IMR-90 (cell line): ENCODE data around the gene ROBO2. TPM values are rescaled to one million over a fixed set of nuclear protein-coding genes. Genes with fewer than 3 reads are reported as not detected.

Source experiments
- ATAC-seq: fragments of 200-7000 bp; cut with Tn5 transposase; 2 replicates; pipeline ENCODE4 v1.9.1; 2020; ENCODE audit warnings: low read depth, mild to moderate bottlenecking, moderate library complexity
- BruUV-seq: library from RNA; stranded (reverse); fragments of 400-500 nt; replicated peaks from 2 replicates; lab custom pipeline; 2021; lab: Mats Ljungman, UMichigan
- CTCF ChIA-PET: fragments of 300-600 bp; formaldehyde crosslinking; extraction: SDS; loops from one replicate; lab custom pipeline; 2021; ENCODE audit warnings: antibody characterized with exemption; lab: Yijun Ruan, JAX
- POLR2A ChIA-PET: fragments of 300-600 bp; sonication (Branson Sonifier 250); formaldehyde crosslinking; loops from one replicate; lab custom pipeline; 2022; ENCODE audit warnings: antibody characterized with exemption; ENCODE audit not compliant: unreplicated experiment; lab: Charles Lee
- DNase-seq: peaks from one replicate; pipeline ENCODE4 v3.0.0; 2013
- H2AFZ ChIP-seq: replicated peaks from 2 replicates; pipeline ENCODE3; 2013; ENCODE audit warnings: low read length, mild to moderate bottlenecking; ENCODE audit not compliant: poor library complexity
- H2AK5ac ChIP-seq: 2 replicates; pipeline ENCODE4 v1.6.1; 2013; ENCODE audit warnings: low read depth, low read length, inconsistent platforms
- H2AK9ac ChIP-seq: replicated peaks from 2 replicates; pipeline ENCODE3; 2013; ENCODE audit warnings: mild to moderate bottlenecking, low read depth, low read length, moderate library complexity; ENCODE audit not compliant: poor library complexity
- H2BK120ac ChIP-seq: 2 replicates; pipeline ENCODE4 v1.6.1; 2013; ENCODE audit warnings: low read depth, low read length, inconsistent platforms
- H2BK15ac ChIP-seq: 3 replicates; pipeline ENCODE4 v1.6.1; 2013; ENCODE audit warnings: low read depth, low read length, inconsistent platforms
- H2BK20ac ChIP-seq: 2 replicates; pipeline ENCODE4 v1.6.1; 2013; ENCODE audit warnings: low read depth, mild to moderate bottlenecking, inconsistent platforms, low read length, moderate library complexity
- H2BK5ac ChIP-seq: 2 replicates; pipeline ENCODE4 v1.6.1; 2013; ENCODE audit warnings: mild to moderate bottlenecking, low read depth, low read length, inconsistent platforms; ENCODE audit not compliant: poor library complexity, severe bottlenecking
- H3K14ac ChIP-seq: replicated peaks from 2 replicates; pipeline ENCODE4 v1.6.1; 2013; ENCODE audit warnings: low read depth, low read length, inconsistent platforms
- H3K18ac ChIP-seq: 2 replicates; pipeline ENCODE4 v1.6.1; 2013; ENCODE audit warnings: low read depth, low read length, control low read depth
- H3K23ac ChIP-seq: 2 replicates; pipeline ENCODE4 v1.6.1; 2013; ENCODE audit warnings: low read depth, low read length, inconsistent platforms
- H3K27ac ChIP-seq: 2 replicates; pipeline ENCODE4 v1.5.1; 2013; ENCODE audit warnings: mild to moderate bottlenecking, control low read depth, low read length; ENCODE audit not compliant: insufficient read depth
- H3K27me3 ChIP-seq: 2 replicates; pipeline ENCODE4 v1.6.1; 2013; ENCODE audit warnings: low read length; ENCODE audit not compliant: control insufficient read depth, insufficient read depth
- H3K36me3 ChIP-seq: 2 replicates; pipeline ENCODE4 v1.6.1; 2013; ENCODE audit warnings: low read length, mixed read lengths; ENCODE audit not compliant: control insufficient read depth, insufficient read depth
- H3K4ac ChIP-seq: 2 replicates; pipeline ENCODE4 v1.6.1; 2013; ENCODE audit warnings: low read depth, low read length, inconsistent platforms
- H3K4me1 ChIP-seq: 2 replicates; pipeline ENCODE4 v1.6.1; 2013; ENCODE audit warnings: low read length, mixed read lengths; ENCODE audit not compliant: control insufficient read depth, insufficient read depth
- H3K4me2 ChIP-seq: 2 replicates; pipeline ENCODE4 v1.6.1; 2013; ENCODE audit warnings: low read depth, mild to moderate bottlenecking, control low read depth, low read length, moderate library complexity
- H3K4me3 ChIP-seq: 2 replicates; pipeline ENCODE4 v1.5.1; 2013; ENCODE audit warnings: low read depth, mild to moderate bottlenecking, control low read depth, low read length, moderate library complexity; ENCODE audit not compliant: insufficient read depth
- H3K56ac ChIP-seq: 2 replicates; pipeline ENCODE4 v1.6.1; 2013; ENCODE audit warnings: low read length, inconsistent platforms; ENCODE audit not compliant: insufficient read depth; ENCODE audit errors: extremely low read depth
- H3K79me1 ChIP-seq, 2 experiments: 2 replicates each; pipeline ENCODE4 v1.6.1; 2013; ENCODE audit warnings: low read length in 2 of 2, inconsistent platforms in 1 of 2, low read depth in 1 of 2
- H3K9ac ChIP-seq: 2 replicates; pipeline ENCODE4 v1.6.1; 2013; ENCODE audit warnings: low read depth, low read length, control low read depth
- H3K9me1 ChIP-seq: 2 replicates; pipeline ENCODE4 v1.6.1; 2013; ENCODE audit warnings: low read length, inconsistent platforms; ENCODE audit not compliant: insufficient read depth
- H3K9me3 ChIP-seq: 2 replicates; pipeline ENCODE4 v1.6.1; 2013; ENCODE audit warnings: low read length; ENCODE audit not compliant: control insufficient read depth, insufficient read depth
- H4K20me1 ChIP-seq: 2 replicates; pipeline ENCODE4 v1.6.1; 2013; ENCODE audit warnings: low read length, inconsistent platforms; ENCODE audit not compliant: insufficient read depth
- H4K5ac ChIP-seq: 2 replicates; pipeline ENCODE4 v1.6.1; 2013; ENCODE audit warnings: mild to moderate bottlenecking, low read depth, low read length, control low read depth
- H4K8ac ChIP-seq, 2 experiments: 2 replicates each; pipeline ENCODE4 v1.6.1; 2013; ENCODE audit warnings: low read depth in 2 of 2, low read length in 2 of 2, control low read depth in 1 of 2, inconsistent platforms in 1 of 2
- H4K91ac ChIP-seq: 2 replicates; pipeline ENCODE4 v1.6.1; 2013; ENCODE audit warnings: low read depth, low read length, inconsistent platforms; ENCODE audit not compliant: insufficient read depth
- CEBPB ChIP-seq: IDR thresholded peaks from 2 replicates; pipeline ENCODE4 v1.6.1; 2012; ENCODE audit warnings: low read depth, low read length, improper control_type of control experiment
- CTCF ChIP-seq: conservative IDR thresholded peaks from 2 replicates; pipeline ENCODE4 v1.5.1; 2012; ENCODE audit warnings: mild to moderate bottlenecking, low read depth, low read length, improper control_type of control experiment
- ELK1 ChIP-seq: fragments of 150-350 bp; IDR thresholded peaks from 2 replicates; pipeline ENCODE4 v1.6.1; 2016; ENCODE audit warnings: low read depth, mild to moderate bottlenecking, low read length, moderate library complexity, borderline replicate concordance
- FOS ChIP-seq: fragments of 150-350 bp; IDR thresholded peaks from 2 replicates; pipeline ENCODE4 v1.6.1; 2016; ENCODE audit warnings: low read depth, low read length
- MAFK ChIP-seq: IDR thresholded peaks from 2 replicates; pipeline ENCODE4 v1.6.1; 2012; ENCODE audit warnings: low read depth, low read length, improper control_type of control experiment
- RAD21 ChIP-seq: IDR thresholded peaks from 2 replicates; pipeline ENCODE4 v1.6.1; 2012; ENCODE audit warnings: low read length, improper control_type of control experiment
- RFX5 ChIP-seq: IDR thresholded peaks from 2 replicates; pipeline ENCODE4 v1.8.0; 2012; ENCODE audit warnings: low read depth, mild to moderate bottlenecking, low read length, moderate library complexity
- USF2 ChIP-seq: fragments of 150-350 bp; IDR thresholded peaks from 2 replicates; pipeline ENCODE4 v1.6.1; 2017; ENCODE audit warnings: mild to moderate bottlenecking, antibody characterized with exemption, low read length, low read depth
- WGBS, 2 experiments: methylation state at CpG; one replicate each; pipeline versions ENCODE4 v1.1.5 to v1.1.7; 2013; ENCODE audit warnings: missing lambda C conversion rate in 2 of 2; ENCODE audit not compliant: insufficient read length in 1 of 2; ENCODE audit errors: extremely low coverage in 2 of 2; 5-methylcytosine and 5-hydroxymethylcytosine counted together
- dilution Hi-C: fragments of 300-500 bp; cut with HindIII; formaldehyde crosslinking; loops from one replicate; pipeline ENCODE4 v1.14.3; 2018; ENCODE audit warnings: low sequenced_read_pairs; ENCODE audit not compliant: unreplicated experiment
- in situ Hi-C: fragments of 300-500 bp; cut with MboI; formaldehyde crosslinking; loops from 3 replicates; pipeline ENCODE4 v1.14.3; 2019; ENCODE audit warnings: low sequenced_read_pairs, inconsistent platforms, mixed read lengths
- intact Hi-C: fragments of 100-400 bp; cut with micrococcal nuclease; formaldehyde crosslinking; loops from 2 replicates; pipeline ENCODE4 v1.10.0; 2022
- polyA plus RNA-seq, 3 experiments: library from polyadenylated mRNA; depleted of rRNA; stranded (reverse); fragments of >200 nt; gene quantifications; 2 replicates each; pipeline ENCODE4 v1.2.3, GENCODE V29; 2012; ENCODE audit warnings: low replicate concordance in 1 of 3
- total RNA-seq: library from RNA; depleted of rRNA; stranded (reverse); fragments of >200 nt; gene quantifications from 2 replicates; pipeline ENCODE4 v1.2.3, GENCODE V29; 2012

ROBO2 gene
- total and polyA plus RNA-seq, 2 of the 4 experiments (the other 2 are of a cell fraction), result 9.3 to 14.5 TPM

- Histone ChIP-seq H3K27ac (no peak overlapping the region), H3K4me3 (no peak overlapping the region), H3K36me3 (no peaks in the 10 kb centered on the region), H4K20me1 (no peaks in the 10 kb centered on the region), H3K18ac (no peak overlapping the region), H3K4ac (no peak overlapping the region), H4K8ac (no peak overlapping the region), H3K9me3 (peaks cover 5% of the 10 kb centered on the region), H4K91ac (no peak overlapping the region), H3K23ac (no peak overlapping the region), H3K9me1 (no peaks in the 10 kb centered on the region), H2BK15ac (no peak overlapping the region), H2AK5ac (no peak overlapping the region), H2BK120ac (no peak overlapping the region), H2AFZ (no peak overlapping the region), H3K27me3 (no peaks in the 10 kb centered on the region), H2BK20ac (no peak overlapping the region), H3K56ac (no peak overlapping the region), H3K4me2 (no peak overlapping the region), H3K14ac (no peak overlapping the region), H3K79me1 (no peaks in the 10 kb centered on the region), H2AK9ac (no peak overlapping the region), H2BK5ac (no peak overlapping the region), H3K4me1 (no peaks in the 10 kb centered on the region), H3K9ac (no peak overlapping the region), H4K5ac (no peak overlapping the region)
- CTCF ChIA-PET, result no interaction called here
- POLR2A ChIA-PET, result no interaction called here
- BruUV-seq, result no TSS peak
- DNase-seq (no peak), ATAC-seq (no peak)
- in situ Hi-C loops, result no loop called here
- dilution Hi-C loops, result no loop called here
- TF ChIP-seq ELK1 (no peak), CTCF (no peak), RAD21 (no peak), CEBPB (no peak), MAFK (no peak), RFX5 (no peak), FOS (no peak), USF2 (no peak)
- intact Hi-C loops, result no loop called here
- WGBS, 2 experiments, result 60% methylated on average over 1 of the region's 3 CpGs; no CpG with 5 or more reads in 1 of the 2 experiments
These were observed 659.3 kb downstream of the ROBO2 start for GRCh38 chr3:77699125-77699691.
